GM19240 (cell line): ENCODE measurements around the gene THY1.

Experiments used
- DNase-seq: peaks from one replicate; pipeline ENCODE4 v3.0.0; 2011; ENCODE audit warnings: low spot score; ENCODE audit not compliant: insufficient read length

Gene THY1

DNA sequence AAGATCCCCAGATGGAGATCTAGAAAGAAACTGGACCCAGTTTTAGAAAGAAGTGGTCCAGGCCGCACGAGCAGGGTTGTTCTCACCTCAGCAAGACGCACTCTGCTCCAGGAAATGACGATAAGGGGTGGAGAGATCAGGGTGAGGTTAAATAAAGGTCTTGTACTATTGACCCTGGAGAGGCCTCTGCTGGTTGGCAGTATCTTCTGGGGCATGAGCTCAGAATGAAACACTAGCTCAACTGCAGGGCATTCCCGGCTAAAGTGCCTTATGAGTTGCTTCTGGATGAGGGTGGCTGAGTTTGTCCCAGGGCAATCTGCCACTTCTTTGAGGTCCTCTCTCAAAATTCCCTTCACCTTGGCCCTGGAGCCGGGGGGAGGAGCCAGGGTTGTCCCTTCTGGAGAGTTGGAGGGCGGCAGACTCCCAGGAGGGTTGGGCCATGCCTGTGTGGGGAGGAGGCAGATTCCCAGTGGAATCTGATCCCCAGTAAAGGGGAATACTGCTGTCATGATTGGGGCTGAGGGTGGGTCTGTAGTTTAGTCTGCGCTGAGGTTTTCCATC lies 52.4 kb downstream of the THY1 start:
- no peak for DNase-seq

DNA sequence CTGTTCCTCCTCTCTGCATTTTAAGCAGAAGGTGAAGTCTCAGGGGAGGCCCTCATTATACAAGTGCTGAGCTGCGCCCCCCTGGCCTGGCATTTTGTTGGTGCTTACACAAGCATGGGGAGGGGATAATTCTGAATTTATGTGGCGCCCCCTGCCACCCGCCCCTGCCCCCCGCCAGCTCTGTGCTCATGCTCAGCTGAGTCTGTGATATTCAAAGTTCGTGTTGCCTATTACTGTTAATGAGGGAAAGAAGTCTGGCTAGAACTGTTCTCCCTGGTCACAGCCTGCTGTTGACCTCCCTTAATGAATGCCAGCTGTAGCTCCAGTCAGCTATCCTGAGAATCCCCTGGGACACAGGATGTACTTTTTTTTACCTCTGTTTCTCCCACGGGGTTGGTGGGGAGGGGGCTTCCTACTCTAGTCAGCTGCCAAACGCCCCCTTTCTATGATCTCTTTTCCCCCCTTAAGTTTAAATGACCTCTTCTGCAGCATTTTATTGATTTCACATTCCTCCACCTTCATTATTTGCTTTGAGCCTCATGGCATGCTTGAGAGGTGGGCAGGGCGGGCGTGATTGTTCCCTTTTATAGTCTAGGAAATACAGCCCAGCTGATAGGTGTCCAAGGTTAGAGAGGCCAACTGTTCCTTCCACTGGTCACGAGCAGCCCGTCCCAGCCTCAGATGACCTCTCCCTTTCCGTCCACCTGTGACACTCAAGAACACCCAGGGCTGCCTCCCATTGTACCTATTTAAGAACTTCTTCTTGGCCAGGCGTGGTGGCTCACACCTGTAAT lies 53.6 kb downstream of the THY1 start:
- DNase-seq: no peak

DNA sequence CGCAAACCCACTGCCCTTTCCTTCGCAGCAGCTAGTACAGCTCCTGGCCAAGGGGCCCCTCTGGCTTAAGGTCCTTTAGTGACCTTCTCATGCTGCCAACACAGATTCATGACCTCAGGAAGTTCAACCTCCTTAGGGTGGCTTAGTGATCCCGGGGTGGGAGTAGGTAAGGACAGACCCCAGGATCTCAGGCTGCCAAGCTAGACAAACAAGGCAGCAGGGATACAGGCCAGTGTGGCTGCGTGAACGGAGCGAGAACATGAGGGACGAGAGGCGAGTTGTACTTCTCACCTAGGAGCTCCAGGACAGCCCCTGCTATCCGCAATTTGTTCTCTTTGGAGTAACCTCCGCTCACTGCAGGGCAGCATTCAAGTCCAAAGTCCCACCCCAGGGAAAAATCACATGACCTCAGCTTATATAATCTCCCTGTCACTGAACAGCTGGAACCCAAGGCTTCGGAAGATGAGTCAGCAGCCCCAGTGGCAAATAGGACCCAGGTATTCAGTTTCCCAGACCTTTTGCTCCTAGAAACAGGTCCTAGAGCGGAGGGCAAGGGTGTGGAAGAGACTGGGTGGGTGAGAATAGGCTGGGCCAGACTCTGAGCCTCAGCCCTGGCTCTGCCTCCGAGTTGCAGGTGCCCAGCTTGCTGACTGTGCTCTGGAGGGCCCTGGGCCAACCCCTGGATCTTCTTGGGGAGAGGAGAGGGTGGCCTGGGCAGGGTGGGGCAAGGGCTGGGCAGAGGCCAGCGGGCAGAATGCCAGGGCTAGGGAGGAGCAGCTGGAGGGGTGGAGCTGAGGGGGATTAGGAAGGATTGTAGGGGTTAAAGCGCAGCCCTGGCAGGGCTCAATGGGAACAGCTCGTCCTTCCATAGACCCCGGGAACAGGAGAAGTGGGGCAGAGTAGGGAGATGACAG lies 54.6 kb downstream of the THY1 start:
- no peak for DNase-seq

DNA sequence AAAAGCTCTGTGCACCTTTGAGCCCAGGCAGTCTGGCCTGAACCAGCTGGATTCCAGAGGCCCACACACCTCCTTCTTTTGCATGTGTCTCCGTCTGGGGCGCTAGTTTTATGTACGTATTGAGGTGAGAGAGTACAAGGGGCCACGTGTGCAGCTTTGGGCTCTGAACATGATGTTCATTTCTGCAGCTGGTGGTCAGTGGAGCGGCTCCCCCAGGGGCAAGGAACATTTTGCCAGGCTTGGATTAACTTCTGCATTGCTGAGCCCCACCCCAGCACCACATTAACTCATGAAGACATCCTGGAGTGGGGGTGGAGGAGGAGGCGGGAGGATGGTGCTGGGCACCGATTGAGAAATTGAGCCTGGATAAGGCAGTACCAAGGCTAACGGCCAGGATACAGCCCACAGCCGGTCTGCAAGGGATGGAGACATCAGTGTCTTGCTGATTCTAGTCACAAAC lies 55.3 kb downstream of the THY1 start:
- no peak for DNase-seq
